HG02571 (cell line): ENCODE measurements around the gene GAS6.
"Not testable (repeated sequence)": the region's sequence is repeated elsewhere in the genome, so short reads cannot be mapped to it uniquely, and the experiment has no call there.

Source experiments
- ATAC-seq: cut with Tn5 transposase; IDR thresholded peaks from one replicate; pipeline ENCODE4 v1.9.1; 2021; ENCODE audit warnings: mild to moderate bottlenecking, moderate library complexity; ENCODE audit not compliant: unreplicated experiment

Gene GAS6

DNA sequence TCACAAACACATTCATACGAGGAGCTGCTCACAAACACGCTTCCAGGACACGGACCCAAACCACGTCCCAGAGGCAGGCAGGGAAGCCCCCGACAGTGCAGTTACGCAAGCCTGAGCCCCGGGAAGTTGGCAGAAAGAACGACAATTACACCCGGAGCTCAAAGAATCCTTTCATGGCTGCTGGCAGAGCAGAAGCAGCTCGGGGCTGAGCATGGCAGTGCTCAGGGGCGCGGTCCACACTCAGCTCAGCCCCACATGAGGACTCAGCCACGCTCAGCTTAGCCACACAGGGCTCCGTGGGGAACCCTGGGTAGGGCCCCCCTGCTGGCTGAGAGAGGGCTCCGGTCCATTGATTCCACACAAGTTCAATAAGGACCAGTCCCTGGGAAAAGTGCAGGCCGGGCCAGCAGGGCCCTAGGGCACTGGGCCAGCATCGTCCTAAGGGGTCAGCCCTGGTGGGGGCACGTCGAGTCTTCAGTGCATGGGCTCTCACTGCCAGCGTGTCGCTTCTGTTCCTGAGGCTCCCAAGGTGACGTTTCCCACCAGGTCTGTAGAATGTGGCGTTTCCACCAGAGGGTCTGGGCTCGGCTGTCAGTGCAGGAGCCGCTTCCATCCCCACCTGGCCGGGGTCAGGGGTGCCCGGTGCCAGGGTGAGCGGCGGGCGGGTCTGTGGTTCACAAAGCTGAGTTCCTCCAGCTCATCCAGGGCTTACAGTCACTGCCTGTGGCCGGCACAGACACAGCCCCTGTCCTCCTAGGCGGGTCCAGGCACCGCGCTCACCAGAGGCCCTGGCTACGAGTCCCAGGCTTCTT lies 23.1 kb downstream of the GAS6 start:
- ATAC-seq, result no peak

DNA sequence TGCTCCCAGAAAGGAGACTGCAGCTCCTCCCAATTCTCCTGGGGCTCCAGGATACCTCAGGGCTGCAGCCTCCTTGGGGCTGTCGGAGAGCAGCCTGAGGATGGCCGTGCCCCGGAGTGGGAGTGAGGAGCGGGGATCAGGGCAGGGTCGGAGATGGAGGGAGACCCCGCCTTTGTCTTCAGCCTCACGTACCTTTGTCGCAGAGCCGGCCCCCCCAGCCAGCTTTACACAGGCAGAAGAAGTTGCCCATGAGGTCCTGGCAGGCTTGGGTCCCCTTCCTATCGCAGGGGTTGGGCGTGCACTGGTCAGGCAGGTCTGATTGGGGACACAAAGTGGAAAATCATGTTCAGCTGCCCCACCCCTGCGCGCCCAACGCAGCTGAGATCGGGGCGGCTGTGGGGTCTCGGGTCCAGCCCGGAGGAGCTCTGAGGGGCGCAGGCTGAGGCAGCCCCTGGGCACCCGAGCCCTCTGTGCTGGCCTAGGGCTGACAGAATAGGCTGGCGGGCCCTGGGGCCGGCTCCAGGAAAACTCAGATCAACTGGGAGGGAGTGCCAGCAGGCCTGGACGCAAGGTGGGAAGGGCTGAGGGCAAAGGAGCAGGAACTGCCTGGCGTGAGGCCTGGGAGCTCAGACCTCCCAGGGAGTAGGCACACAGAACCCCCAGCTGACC lies 24.2 kb downstream of the GAS6 start:
- ATAC-seq, result no peak

DNA sequence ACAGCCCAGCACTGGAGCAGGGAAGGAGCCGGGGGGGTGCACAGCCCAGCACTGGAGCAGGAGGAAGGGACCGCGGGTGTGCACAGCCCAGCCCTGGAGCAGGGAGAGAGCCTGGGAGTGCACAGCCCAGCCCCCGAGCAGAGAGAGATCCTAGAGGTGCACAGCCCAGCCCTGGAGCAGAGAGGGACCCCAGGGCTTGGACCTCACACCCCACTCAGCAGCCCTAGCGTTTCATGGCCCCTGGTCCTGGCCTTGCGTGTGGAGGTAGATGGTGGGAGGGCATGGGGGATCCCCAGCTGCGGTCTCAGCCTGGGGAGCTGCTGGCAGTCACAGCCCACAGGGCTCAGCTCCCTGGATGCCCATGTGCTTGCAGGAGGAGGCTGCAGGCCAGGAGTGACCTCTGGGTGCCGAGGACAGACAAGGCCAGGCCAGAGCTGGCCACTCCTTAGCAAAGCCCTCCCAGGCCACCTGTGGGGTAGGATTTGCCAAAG lies 25.1 kb downstream of the GAS6 start:
- no peak for ATAC-seq

DNA sequence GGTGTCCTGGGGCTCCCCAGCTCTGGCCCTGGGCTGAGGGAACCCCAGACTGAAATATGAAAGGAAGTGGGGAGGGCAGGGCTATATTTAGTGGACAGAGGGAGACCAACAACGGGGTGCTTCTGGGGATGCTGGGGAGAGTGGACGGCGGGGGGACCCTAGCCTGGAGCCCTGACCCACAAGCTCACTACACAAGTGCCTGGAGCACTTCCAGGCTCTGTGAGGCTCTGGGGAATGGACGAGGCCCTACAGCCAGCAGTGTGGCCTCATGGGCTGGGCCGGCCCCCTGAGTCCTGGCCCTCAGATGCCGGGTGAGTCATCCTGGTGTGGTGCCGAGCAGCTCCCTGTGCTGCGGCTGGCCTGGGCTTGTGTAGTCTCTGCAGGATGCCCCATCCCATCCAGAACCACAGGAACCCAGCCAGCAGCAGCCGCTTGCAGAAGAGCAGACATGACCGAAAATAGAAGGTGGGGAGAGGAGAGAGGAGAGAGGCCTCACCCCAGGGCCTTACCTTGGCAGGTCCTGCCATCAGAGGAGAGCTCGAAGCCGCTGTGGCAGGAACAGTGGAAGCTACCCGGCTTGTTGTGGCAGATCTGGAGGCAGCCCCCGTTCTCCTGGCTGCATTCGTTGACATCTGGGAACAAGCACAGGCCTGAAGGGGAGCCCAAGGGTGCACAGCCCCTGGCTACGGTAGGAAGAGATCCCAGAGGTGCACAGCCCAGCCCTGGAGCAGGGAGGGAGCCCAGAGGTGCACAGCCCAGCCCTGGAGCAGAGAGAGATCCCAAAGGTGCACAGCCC lies 26.1 kb downstream of the GAS6 start:
- no peak for ATAC-seq

DNA sequence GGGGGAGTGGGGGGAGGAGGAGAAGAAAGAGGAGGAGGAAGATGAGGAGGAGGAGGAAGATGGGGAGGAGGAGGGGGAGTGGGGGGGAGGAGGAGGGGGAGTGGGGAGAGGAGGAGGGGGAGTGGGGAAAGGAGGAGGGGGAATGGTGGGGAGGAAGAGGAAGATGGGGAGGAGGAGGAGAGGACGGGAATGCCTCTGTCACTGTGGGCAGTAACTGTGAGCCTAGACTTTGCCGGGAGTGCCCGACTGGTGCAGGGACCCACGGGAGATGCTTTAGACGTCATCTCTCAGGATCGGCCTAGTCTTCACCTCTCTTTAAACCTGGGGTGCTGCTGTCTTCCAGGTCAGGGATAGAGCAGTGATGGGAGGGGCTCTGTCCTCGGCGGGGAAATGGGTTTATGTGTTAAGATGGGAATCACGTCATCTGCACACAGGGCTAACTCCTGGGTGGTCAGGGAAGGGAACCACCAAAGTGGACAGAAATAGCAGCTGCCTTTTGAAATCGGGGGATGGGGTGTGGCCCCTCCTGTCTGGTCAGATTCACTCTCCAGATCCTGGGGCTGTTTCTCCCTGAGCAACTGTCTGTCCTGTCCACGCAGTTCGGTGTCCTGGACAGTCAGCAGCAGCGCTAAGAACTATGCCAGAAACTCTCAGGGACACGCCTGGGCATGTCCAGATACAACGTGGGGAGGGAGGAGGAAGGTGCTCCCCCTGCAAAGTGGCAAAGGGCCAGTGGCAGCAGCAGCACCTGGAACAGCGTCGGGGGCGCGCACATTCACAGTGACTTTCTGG lies 26.9 kb downstream of the GAS6 start:
- ATAC-seq, result no peak

DNA sequence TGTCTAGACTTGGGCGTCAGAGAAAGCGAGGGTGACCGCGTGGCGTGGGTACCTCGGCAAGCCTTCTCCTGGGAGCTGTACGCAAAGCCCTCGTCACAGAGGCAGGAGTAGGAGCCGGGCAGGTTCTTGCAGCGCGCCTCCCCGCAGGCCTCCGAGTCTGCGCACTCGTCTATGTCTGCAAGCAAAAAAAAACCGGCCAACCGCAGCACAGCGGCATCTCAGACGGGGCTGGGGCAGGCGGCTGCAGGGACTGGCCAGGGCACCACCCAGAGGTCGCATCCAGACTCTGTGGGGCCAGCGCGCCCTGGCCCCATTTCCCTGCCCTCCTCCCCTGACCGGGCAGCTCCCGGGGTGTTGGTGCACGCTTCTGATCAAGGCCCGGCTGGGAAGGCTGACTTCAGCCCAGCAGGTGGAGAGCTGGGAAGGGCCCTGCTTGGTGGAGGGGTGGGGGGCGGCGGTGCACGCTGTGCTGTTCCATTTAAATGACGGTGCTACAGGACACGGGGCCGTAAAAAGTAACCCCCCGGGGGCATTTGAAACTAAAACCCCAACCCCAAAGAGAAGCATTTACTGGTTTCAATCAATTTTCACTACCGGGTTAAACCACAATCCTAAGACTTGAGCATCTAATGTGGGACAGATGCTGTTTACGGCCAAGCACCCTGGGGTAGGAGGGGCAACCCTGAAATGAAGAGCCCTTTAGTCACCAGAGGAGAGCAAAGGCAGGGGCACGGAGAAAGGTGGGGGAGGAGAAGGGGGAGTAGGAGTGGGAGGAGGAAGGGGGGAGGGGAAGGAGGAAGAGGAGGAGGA lies 28.2 kb downstream of the GAS6 start:
- no peak for ATAC-seq

DNA sequence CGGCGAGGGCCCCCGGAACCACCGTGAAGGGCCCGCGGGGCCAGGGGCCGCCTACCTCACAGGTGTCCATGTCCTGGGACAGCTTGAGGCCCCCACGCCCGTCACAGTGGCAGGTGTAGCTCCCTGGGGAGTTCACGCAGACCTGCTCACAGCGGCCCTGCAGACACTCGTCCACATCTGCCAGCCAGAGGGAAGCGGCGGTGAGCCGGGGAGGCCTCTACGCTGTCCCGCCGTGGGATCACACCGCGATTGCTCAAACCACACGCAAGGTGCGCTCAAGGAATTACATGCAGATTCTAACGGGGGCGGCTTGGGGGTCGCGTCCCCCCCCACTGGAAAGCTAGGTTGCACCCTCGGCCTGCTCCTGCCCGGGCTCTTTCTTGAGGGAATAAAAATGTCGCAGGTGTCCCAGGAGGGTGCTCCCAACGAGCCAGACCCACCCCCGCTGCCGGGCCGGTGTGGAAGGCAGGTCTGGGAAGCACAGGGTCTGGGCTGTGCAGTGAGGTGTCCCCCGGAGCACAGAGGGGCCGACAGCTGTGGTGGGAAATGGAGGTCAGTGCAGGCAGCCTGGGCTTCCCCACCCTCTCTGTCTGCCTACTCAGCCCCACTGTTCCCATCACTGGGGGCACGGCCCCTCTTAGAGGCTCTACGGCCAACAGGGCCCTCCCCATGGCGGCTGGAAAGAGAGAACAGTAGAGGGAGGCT lies 29.2 kb downstream of the GAS6 start:
- ATAC-seq, result no peak

DNA sequence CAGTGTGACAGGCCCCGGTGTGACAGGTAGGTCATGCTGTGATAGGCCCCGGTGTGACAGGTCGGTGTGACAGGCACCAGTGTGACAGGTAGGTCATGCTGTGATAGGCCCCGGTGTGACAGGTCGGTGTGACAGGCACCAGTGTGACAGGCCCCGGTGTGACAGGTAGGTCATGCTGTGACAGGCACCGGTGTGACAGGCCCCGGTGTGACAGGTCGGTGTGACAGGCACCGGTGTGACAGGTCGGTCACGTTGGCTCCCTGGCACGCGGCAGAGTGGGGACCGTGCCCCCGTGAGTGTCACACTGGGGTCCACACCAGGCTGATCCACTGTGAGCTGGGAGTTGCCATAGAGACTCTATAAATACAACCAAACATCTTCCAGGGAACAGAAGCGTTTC lies 29.9 kb downstream of the GAS6 start:
- not testable (repeated sequence) for ATAC-seq

DNA sequence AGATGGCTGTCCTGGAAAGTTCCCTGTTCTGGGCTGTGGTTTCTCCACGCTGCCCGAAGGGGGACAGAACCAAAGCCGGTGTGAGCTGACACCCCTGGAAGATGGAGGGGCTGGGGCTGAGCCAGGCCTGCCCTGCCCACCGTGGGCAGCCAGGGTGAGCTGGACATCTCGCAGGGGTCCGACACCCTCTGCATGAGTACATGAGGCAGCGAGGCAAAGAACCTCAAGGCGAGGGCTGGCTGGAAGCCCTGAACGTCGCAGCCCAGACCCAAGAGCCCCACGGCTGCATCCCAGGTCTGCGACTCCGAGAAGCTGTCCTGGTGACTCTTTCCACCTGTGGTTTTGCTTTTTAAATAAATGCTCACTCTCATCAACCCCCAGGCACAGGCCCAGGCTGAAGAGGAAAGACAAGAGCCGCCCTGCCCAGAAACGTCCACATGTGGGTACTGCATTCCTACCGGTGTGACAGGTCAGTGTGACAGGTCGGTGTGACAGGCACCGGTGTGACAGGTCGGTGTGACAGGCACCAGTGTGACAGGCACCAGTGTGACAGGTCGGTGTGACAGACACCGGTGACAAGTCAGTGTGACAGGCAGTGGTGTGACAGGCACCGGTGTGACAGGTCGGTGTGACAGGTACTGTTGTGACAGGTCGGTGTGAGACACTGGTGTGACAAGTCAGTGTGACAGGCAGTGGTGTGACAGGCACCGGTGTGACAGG lies 30.6 kb downstream of the GAS6 start:
- no peak for ATAC-seq

DNA sequence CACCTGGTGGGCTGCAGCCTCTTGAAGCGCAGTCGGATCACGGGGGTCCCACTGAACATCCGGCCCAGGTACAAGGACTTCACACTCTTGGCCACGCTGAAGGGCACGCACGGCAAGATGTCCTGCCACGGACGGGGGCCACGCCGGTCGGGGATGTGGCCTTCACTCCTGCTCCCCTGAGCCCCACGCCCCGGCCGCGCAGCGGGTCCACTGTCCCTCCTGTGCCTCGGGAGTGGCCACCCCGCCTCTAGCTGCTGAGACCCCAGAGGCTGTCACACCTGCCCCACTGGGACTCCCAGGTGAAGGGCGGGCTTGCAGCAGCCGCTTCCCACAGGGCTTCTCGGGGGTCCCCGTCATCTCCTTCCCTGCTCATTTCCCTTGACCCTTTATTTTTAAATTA lies 31.2 kb downstream of the GAS6 start:
- ATAC-seq, result no peak

DNA sequence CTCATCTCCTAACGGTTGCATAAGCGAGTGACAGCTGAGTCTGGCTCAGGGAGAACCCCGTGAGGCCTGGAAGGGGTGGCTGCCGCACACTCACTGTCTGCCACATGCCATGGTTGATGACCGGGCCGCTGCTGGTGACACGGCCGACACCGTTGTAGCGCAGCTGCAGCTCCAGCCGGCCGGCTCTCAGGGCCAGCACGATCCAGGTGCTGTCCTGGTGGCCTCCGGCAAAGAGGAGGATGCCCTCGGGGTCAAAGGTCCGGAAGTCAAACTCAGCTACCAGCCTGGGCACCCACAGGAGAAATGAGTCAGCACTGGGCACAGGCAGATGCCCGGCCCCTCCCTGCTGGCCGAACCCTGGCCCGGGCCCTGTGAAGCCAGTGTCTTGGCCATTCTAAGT lies 31.7 kb downstream of the GAS6 start:
- no peak for ATAC-seq

DNA sequence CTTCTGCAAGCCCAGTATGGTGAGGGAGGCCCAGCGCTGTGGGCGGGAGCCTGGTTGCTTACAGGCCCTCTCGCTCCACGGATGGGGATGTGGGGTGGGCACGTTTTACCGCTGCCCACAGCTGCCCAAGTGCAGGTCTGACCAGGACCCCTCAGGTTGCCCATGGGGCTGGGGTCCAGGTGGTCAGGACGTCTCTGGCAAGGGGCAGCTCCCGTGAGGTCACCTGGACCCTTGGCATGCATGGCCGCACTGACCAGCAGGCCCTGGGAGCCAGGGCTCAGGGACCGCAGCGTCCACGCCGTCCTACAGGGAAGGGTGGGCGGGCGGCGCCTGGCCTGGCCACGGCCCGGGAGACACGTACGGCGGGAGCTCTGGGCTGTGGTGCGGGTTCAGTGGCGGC lies 32.8 kb downstream of the GAS6 start:
- ATAC-seq, result no peak

DNA sequence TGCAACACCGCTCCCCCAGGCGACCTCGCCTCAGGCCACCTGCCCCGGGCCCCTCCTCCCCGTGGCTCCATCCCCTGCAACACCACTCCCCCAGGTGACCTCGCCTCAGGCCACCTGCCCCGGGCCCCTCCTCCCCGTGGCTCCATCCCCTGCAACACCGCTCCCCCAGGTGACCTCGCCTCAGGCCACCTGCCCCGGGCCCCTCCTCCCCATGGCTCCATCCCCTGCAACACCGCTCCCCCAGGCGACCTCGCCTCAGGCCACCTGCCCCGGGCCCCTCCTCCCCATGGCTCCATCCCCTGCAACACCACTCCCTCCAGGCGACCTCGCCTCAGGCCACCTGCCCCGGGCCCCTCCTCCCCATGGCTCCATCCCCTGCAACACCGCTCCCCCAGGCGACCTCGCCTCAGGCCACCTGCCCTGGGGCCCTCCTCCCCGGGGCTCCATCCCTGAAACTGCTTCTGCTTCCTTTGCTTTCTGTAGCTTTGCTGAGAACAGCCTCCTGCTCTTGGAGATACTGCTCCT lies 33.4 kb downstream of the GAS6 start:
- ATAC-seq, result not testable (repeated sequence)

DNA sequence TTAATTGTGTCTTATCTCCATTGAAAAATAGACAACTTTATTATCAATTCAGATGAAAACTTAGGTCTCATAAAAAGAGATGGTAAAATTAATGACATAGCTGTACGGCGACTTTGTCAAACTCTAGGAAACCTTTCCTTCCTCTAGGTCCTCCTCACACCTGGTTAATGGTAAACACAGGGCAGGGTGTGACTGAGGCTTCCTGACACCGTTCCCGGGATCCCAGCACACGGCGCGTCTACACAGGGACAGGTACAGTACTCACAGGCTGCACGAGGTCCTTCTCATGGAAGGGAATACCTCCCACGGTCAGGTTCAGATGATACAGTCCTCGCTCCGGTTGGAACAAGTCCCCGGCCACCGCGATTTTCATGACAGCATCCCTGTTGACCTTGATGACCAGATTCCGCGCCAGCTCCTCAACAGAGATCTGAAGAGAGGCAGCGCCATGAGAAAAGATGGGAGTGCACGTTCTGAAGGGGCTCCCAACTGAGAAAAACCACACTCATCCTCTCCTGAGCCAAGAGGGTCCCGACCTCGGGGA lies 35.5 kb downstream of the GAS6 start:
- no peak for ATAC-seq

DNA sequence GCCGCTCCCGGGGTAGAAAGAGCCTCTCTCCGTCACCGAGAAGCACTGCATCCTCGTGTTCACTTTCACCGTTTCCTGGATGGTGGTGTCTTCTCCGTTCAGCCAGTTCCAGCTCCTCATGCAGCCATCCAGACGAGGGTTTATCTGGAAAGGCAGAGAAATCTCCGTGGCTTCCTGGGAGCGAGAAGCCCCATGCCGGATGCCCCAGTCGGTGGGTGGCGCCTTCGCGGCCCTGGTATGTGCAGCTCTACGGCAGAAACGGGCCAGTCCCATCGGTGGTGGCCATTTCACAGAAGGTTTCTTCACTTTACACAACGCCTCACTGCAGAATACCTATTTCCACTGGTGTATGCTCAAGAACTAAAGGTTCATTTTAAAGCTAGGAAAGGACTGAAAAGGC lies 36.9 kb downstream of the GAS6 start:
- no peak for ATAC-seq

DNA sequence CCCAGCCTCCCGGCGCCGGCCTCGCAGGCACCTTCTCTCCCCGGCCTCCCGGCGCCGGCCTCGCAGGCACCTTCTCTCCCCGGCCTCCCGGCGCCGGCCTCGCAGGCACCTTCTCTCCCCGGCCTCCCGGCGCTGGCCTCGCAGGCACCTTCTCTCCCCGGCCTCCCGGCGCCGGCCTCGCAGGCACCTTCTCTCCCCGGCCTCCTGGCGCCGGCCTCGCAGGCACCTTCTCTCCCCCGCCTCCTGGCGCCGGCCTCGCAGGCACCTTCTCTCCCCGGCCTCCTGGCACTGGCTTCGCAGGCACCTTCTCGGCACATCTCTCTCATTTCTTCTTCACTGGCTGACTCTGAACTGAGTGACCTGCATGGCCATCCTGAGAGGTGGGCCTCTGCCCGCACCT lies 37.4 kb downstream of the GAS6 start:
- ATAC-seq, result not testable (repeated sequence)

DNA sequence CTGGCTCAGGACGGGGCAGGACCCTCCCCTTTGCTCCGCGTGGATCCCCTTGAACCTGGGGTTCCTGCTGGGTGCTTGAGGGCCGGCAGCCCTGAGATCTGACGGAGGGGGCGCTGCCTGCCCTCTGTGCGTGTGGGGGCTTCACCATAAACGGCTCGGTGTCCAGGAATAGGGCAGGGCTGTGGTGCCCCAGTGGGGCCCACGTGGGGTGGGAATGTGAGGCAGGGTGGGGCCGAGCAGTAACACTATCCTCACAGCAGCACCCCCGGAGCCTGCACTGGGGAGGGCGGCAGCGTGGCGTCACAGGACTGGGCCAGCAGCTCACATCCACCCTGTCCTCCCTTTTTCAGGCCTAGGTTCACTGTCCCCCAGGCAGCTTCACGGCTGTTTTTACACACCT lies 38.0 kb downstream of the GAS6 start:
- ATAC-seq, result no peak

DNA sequence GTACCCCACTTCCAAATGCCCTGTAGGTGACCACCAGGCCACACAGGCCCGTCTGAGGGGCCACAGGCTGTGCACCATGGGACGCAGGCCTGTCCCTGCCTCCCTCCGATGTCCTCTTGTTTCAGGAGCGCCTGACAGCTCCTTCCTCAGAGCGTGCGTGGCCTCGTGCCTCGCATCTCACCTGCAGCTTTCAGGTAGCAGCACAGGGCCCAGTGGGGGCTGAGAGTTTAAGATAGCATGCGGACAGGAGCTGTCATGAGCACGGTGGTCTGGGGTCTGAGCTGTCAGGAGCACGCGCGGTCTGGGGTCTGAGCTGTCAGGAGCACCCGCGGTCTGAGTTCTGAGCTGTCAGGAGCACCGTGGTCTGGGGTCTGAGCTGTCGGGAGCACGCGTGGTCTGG lies 40.1 kb downstream of the GAS6 start:
- ATAC-seq, result no peak
